ENCODE results near the gene CYB5B. TPM values are rescaled to one million over a fixed set of nuclear protein-coding genes. Genes with fewer than 3 reads are reported as not detected.

CYB5B gene
- total and polyA plus RNA-seq, 2 donors (not counting 1 experiment from before 2014, with no cell fraction given) = 87.4 to 220 TPM

DNA sequence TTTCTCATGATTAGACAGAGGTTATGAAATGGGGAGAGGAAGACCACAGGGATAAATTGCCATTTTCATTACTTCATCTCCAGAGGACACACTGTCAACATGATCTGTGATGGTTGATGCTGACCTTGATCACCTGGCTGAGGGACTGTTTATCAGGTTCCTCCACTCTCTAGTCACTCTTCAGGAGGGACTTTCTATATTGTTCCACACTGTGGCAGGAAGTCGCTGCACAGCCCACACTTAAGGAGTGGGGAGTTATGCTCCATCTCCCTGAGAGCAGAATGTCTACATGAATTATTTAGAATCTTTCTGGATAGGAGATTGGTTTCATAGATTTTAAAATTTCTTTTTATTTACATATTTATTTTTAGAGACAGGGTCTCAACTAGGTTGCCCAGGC is 46.7 kb downstream of the CYB5B start:
- TF ChIP-seq EZH2 (IDR thresholded peaks at IDR 0.05; ENCODE audit: low read length, missing control alignments) = no peak
- TF ChIP-seq, protein P1, sequence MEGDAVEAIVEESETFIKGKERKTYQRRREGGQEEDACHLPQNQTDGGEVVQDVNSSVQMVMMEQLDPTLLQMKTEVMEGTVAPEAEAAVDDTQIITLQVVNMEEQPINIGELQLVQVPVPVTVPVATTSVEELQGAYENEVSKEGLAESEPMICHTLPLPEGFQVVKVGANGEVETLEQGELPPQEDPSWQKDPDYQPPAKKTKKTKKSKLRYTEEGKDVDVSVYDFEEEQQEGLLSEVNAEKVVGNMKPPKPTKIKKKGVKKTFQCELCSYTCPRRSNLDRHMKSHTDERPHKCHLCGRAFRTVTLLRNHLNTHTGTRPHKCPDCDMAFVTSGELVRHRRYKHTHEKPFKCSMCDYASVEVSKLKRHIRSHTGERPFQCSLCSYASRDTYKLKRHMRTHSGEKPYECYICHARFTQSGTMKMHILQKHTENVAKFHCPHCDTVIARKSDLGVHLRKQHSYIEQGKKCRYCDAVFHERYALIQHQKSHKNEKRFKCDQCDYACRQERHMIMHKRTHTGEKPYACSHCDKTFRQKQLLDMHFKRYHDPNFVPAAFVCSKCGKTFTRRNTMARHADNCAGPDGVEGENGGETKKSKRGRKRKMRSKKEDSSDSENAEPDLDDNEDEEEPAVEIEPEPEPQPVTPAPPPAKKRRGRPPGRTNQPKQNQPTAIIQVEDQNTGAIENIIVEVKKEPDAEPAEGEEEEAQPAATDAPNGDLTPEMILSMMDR (conservative IDR thresholded peaks at IDR 0.05 in 1 of 2, IDR thresholded peaks at IDR 0.05 in 1 of 2; ENCODE audit: low read depth in 1 of 2, low read length in 2 of 2) = no peak
- Histone ChIP-seq H3K79me2 (ENCODE audit: control insufficient read depth, insufficient read depth, low read length) (no peaks in the 10 kb centered on the region), H3K4me3 (replicated peaks in 1 of 4; ENCODE audit: control extremely low read depth in 1 of 4, insufficient read depth in 1 of 4, low read depth in 3 of 4, low read length in 4 of 4) (no peak overlapping the region), H3K4me2 (ENCODE audit: extremely low read depth, insufficient read depth, low read length) (no peak overlapping the region), H2AFZ (ENCODE audit: low read length) (no peak overlapping the region), H3K27ac (ENCODE audit: insufficient read depth, low read length) (no peak overlapping the region), H3K27me3 (ENCODE audit: control insufficient read depth, insufficient read depth, low read length) (no peaks in the 10 kb centered on the region), H3K9me3 (ENCODE audit: control insufficient read depth, insufficient read depth, low read depth, low read length) (no peaks in the 10 kb centered on the region), H3K36me3 (ENCODE audit: control insufficient read depth, insufficient read depth, low read length) (no peaks in the 10 kb centered on the region), H3K9ac (ENCODE audit: insufficient read depth, low read length) (no peak overlapping the region), H3K4me1 (ENCODE audit: control insufficient read depth, extremely low read depth, insufficient read depth, low read length) (peaks cover under 1% of the 10 kb centered on the region), H4K20me1 (ENCODE audit: control insufficient read depth, extremely low read depth, insufficient read depth, low read length) (no peaks in the 10 kb centered on the region)
- no peak for DNase-seq (ENCODE audit: low read depth in 2 of 2)

DNA sequence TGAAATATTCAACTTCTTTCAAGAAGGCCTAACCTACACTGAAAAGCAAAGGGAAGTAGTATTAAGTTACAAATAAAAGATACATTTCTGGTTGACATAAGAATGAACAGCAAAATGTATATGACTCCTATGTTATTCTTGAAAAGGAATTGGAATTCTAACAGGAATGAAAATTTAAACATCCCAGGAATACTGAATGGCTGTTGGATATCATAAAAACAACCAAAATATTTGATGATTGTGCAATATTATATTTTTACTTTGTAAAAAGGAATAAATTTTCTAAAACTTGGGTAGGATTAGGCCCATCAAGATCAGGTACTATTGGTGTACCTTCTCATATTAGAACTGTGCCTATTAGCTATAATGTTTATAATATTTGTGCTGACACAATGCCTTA is 50.0 kb downstream of the CYB5B start:
- DNase-seq (ENCODE audit: low read depth in 2 of 2) = no peak
- H3K9ac ChIP-seq (ENCODE audit: insufficient read depth, low read length) = no peak overlapping the region
- H3K27me3 ChIP-seq (ENCODE audit: control insufficient read depth, insufficient read depth, low read length) = no peaks in the 10 kb centered on the region
- H2AFZ ChIP-seq (ENCODE audit: low read length) = no peak overlapping the region
- H3K27ac ChIP-seq (ENCODE audit: insufficient read depth, low read length) = no peak overlapping the region
- no peak overlapping the region for H3K4me2 ChIP-seq (ENCODE audit: extremely low read depth, insufficient read depth, low read length)
- TF ChIP-seq EZH2 (IDR thresholded peaks at IDR 0.05; ENCODE audit: low read length, missing control alignments) = no peak
- TF ChIP-seq, protein P1 (conservative IDR thresholded peaks at IDR 0.05 in 1 of 2, IDR thresholded peaks at IDR 0.05 in 1 of 2; ENCODE audit: low read depth in 1 of 2, low read length in 2 of 2) = no peak
- no peaks in the 10 kb centered on the region for H3K79me2 ChIP-seq (ENCODE audit: control insufficient read depth, insufficient read depth, low read length)
- H3K36me3 ChIP-seq (ENCODE audit: control insufficient read depth, insufficient read depth, low read length) = no peaks in the 10 kb centered on the region
- H3K4me1 ChIP-seq (ENCODE audit: control insufficient read depth, extremely low read depth, insufficient read depth, low read length) = peaks cover 10% of the 10 kb centered on the region
- H3K4me3 ChIP-seq (replicated peaks in 1 of 4; ENCODE audit: control extremely low read depth in 1 of 4, insufficient read depth in 1 of 4, low read depth in 3 of 4, low read length in 4 of 4) = no peak overlapping the region
- no peaks in the 10 kb centered on the region for H4K20me1 ChIP-seq (ENCODE audit: control insufficient read depth, extremely low read depth, insufficient read depth, low read length)
- H3K9me3 ChIP-seq (ENCODE audit: control insufficient read depth, insufficient read depth, low read depth, low read length) = no peaks in the 10 kb centered on the region

DNA sequence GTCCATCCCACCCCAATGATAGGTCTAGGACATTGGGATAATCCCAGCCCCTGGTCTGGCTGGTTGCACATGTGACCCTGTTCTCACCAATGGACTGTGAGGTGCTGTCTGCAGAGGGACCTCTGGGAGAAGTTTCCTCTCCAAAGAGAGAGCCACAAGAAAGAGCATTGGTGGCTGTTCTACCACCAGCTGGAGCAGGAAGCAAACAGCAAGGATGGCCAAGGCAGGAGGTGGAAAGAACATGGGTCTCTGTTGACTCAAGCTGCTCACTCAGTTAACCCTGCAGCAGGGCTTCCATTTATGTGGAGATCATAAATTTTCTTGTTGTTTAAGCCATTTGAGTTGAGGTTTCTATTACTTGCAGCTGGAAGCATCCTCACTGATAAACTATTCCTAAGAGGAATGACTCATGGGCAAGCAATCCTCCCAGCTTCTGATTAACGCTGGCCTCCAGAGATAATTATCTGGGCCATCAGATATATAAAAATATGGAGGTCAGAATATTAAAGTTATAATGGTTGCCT is 52.6 kb downstream of the CYB5B start:
- Histone ChIP-seq H3K27me3 (ENCODE audit: control insufficient read depth, insufficient read depth, low read length) (no peaks in the 10 kb centered on the region), H2AFZ (ENCODE audit: low read length) (no peak overlapping the region), H3K9me3 (ENCODE audit: control insufficient read depth, insufficient read depth, low read depth, low read length) (no peaks in the 10 kb centered on the region), H3K9ac (ENCODE audit: insufficient read depth, low read length) (no peak overlapping the region), H3K27ac (ENCODE audit: insufficient read depth, low read length) (peak overlapping the region; percentile 73), H4K20me1 (ENCODE audit: control insufficient read depth, extremely low read depth, insufficient read depth, low read length) (no peaks in the 10 kb centered on the region), H3K4me3 (replicated peaks in 1 of 4; ENCODE audit: control extremely low read depth in 1 of 4, insufficient read depth in 1 of 4, low read depth in 3 of 4, low read length in 4 of 4) (no peak overlapping the region), H3K79me2 (ENCODE audit: control insufficient read depth, insufficient read depth, low read length) (no peaks in the 10 kb centered on the region), H3K36me3 (ENCODE audit: control insufficient read depth, insufficient read depth, low read length) (no peaks in the 10 kb centered on the region), H3K4me2 (ENCODE audit: extremely low read depth, insufficient read depth, low read length) (peak overlapping the region; percentile 51), H3K4me1 (ENCODE audit: control insufficient read depth, extremely low read depth, insufficient read depth, low read length) (peaks cover 15% of the 10 kb centered on the region)
- DNase-seq (ENCODE audit: low read depth in 2 of 2) = peak; percentile 90 to 93
- no peak for TF ChIP-seq EZH2 (IDR thresholded peaks at IDR 0.05; ENCODE audit: low read length, missing control alignments)
- TF ChIP-seq, protein P1 (conservative IDR thresholded peaks at IDR 0.05 in 1 of 2, IDR thresholded peaks at IDR 0.05 in 1 of 2; ENCODE audit: low read depth in 1 of 2, low read length in 2 of 2) = no peak

Data from fibroblast of lung (primary cell).